Measurements from ENCODE around the gene CCNJL.
A peak's percentile ranks its signal among the peaks of the same experiment; 100 is the strongest.

CCNJL gene

DNA sequence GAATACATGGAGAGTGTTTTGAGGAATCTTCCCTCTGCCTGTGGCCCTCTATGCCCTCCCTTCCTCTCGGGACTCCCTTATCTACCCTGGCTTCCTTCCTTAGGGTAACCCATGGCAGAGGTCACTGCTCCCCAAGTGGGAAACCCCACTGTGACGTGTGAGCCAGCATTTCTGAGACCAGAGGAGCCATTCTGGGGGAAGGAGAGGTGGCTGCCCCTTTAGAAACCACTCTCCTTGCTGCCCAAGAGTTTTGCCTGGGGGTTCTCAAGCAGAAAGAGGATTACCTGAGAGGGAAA is 23.1 kb downstream of the CCNJL start:
- DNase-seq = no peak

DNA sequence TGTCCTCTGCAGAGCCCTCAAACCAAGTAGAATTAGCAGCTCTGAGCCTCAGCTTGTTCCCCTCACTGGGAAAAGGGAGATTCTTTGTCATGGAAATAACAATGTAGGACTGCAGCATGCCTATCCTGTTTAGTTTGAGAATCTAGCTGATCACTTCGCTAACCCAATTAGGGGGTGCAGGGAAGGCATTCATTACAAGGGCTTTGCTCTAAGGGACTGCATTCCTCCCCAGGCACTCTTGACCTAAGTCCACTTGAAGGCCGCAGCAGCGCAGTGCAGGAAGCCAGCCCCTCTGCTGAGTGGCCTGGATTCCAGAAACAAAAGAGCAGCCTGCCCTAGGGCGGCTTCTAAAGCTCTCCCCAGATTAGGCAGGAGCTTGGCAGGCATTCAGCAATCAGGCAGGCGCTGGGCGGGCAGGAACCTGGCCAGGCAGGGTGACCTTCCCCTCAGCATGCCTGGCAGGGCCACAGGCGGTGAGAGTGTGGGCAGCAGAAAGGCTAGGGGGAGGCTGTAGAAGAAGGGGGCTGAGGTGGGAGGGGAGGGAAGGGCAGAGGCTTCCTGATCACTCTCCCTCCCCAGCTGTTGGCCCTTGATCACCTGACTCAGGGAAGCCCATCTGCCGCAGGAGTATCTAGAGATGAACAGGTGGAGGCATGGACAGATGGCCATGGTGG is 24.8 kb downstream of the CCNJL start:
- DNase-seq = no peak

DNA sequence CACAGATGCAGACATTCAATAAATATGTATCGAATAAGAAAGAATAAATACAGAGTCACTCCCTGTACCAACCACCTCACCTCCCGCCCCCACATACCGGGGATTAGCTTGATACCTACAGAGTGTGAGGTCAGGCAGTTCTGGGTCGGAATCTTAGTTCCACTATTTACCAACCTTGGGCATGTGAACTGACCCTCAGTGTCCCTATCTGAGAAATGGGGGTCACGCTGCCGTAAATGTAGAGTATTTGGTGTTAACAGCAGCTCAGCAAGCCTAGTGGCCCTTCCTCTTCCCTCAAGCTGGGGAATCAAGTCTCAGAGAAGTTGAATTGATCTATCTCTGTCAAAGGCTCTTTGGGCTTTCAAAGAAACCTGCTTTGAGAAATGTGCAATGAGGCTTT is 25.4 kb downstream of the CCNJL start:
- no peak for DNase-seq

DNA sequence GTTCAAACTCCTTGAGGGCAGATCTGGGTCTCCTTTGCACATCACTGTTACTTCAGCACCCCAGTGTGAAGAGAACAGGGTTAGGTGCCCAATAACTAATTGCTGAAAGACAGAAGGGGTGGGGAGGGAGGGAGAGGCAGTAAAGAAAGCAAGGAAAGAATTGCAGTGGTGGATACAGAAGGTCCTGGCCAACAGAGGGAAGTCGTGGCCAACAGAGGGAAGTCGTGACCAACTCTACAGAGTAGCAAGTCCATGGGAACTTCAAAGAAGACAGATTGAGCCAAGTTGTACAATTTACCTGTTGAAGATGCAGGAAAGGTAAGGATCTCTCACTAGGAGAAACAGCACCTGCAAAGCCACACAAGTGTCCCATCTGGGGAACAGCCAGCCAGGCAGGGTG is 27.0 kb downstream of the CCNJL start:
- no peak for DNase-seq

DNA sequence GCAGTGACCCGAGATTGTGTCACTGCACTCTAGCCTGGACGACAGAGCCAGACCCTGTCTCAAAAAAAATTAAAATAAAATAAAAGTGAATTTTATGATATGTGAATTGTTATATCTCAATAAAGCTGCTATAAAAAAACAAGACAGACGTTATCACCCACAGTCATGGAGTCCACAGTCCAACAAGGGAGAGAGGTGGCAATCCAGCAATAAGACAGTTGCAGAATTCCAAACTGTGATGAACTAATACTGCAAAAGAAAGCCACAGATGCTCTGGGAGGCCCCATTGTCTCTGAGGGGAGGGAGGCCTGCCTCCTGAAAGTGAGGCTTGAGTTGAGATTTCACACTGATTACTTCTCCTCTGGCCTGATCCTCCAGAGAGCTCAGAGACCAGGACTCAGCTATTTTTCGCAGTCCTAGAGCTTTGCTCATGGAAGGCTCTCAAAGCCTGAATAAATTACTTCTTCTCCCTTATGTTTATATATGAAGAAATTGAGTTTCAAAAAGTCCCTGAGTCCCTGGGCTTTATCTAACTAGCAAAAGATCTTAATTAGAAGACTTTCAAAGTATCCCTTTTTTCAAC is 28.0 kb downstream of the CCNJL start:
- no peak for DNase-seq

DNA sequence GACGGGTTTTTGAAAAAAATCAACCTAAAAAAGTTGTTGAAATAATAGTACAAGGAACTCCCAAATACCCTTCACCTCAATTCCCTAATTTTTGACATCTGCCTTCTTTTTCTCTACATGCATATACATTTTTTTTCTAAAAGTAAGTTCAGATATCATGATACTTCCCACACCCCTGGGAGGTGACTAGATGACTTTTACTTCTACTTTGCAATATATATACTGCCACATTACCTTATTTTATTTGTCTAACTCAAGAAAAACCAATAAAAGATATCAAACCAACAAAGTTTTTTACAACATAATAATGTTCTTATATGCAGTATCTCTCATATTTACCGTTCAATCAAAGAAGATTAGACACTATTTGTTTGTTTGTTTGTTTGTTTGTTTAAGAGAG is 31.1 kb downstream of the CCNJL start:
- DNase-seq = no peak

DNA sequence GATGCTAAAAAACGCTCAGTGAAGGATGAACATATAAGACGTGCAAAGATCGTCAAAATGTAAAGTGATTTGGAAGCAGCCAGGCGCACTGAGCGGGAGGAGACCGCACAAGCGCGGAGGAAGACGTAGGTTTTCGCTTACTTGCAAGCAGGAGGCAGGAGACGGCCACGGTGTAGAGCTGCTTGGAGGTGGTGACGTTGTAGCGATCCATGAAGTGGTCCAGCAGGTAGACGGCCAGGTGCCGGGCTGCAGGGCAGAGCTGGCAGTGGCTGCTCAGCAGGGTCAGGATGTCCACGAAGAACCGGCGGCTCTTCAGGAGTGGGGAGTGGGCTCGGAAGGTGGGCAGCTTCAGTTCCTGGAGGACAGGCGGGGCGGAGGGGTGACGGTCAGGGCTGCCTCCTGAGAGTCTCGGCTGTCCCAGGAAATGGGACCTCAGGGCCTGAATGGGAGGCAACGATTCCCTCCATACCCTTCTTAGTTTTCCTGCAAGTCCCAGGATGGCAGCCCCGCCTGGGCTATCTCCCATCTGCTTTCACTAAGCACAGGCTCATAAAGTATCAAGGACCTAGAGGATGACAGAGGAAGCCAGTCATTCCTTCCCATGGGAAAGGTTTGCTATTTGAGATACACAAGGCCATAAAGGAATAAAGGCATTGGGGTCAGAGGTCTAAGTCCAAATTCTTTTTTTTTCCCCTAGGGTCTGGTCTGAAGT is 31.8 kb downstream of the CCNJL start:
- no peak for DNase-seq

DNA sequence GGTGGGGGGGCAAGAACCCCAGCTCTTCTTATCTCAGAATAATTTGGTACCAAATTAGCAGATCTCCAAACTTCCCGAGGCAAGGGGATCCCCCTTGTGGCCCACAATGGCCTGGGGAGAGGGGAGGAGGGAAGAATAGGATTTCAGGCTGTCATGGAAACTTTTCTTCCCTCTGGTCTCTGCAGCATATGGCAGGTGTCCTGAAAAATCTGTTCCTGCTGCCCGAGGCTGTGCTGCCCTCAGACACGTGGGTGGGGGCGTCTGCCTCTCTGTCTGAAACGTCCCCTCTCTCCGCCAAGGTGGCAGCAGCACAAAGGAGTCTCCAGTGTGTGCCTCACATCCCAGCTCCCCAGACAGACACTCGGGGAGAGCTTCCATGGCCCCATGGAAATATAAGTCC is 34.0 kb downstream of the CCNJL start:
- no peak for DNase-seq

DNA sequence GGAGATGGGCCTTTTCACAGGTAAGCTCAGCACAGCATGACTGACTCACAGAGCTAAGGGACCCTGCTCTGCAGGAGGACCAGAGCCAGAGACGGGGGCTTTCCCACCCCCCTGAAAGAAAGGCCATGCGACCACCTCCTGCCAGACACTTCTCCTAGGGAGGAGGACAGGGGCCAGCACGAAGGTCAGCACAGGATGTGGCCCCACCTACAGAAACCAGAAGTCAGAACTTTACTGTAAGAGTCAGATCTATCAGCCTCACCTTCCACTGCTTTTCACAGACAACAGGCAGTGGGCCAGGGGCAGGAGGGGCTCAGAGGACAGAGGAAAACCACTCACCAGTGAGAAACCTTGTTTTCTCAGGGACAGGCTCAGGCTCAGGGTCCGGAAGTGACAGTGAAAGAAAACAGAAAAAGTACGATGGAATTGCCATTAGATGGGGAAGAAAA is 37.9 kb downstream of the CCNJL start:
- no peak for DNase-seq

DNA sequence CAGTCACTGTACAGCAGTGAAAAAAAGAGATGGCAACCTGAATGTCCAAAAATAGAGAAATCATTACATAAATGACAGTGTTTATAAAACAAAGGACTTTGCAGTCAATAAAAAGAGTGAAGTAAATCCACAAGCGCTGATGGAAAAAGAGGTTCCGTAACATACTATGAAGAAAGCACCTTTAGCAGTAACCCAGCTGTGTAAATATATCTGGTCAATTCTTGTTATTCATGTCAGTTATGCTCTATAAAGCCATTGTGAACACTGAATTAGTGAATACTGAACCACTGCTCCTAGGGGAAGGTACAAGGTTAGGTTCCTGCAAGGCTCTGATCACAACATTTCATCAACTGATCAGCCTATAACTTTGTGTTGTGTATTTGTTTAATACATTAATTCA is 39.5 kb downstream of the CCNJL start:
- no peak for DNase-seq

DNA sequence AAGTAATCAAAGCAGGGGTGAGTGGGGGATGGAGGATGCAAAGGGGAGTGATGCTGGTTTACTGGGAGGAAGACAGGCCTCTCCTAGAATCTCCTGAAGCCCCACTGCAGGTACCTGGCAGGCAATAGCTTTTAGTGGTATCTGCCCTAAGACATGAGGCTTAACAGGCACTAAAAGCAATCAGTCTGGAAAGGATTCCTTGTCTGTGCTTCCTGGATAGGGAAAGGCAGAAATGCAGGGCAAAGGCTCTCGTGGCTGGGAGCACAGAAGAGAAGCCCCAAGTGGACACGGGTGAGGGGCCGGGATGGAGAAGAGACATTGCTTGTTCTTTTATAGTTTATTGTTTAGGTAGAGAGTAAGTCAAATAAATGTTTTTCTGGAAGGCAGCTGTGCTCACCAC is 40.1 kb downstream of the CCNJL start:
- DNase-seq = no peak

DNA sequence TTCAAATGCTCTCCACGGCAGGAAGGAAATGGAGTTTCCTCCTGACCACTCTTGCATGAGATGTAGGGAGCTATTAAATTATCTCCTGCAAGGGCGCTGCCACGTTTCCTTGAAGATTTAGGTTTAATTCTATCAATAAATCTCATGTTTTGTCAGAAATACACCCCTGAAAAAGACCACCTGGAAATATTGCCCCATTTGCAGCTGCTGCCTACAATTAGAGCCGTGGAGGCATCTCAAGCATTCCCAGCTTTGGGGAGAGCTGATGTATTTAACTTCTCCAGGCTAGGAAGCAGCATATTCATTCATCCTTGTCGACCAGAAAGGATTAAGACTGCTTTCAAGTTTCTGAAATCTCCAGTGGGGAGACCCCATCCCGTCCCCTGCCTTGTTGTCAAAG is 40.5 kb downstream of the CCNJL start:
- DNase-seq = no peak

DNA sequence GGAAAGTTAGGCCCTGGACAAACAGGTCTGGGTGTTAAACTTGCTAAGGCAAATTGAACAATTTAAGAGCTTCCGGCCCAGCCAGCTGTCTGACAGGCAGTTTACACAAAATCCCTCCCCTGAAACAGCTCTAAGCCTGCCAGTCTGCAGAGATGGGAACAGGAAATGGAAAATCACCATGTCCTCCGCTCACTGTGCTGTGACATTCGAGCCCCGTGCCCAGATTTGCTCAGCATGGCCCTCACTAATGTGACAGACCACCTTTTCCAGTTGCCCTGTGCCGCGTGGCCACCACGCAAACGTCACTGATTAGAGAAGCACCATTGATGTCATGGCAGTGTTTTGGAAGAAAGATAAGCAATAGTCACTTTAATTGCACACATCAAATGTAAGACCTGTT is 41.0 kb downstream of the CCNJL start:
- DNase-seq = no peak

DNA sequence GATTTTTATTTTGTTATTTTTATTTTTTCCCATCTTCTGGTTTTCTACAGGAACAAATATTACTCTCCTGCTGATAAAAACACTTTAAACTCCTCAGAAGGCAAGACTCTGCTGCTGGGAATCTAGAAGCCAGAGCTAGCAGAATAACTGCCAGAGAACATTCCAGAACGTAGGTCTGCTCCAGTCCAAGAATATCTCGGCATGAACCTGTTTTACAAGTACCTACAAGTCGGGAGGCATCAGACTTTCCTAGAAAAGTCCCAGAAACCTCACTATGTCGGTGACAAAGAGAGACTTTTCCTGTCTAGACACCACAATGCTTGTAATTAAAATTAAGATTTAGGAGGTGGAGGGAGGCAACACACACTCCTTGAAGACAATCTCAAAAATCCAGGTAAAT is 41.7 kb downstream of the CCNJL start:
- DNase-seq = no peak

DNA sequence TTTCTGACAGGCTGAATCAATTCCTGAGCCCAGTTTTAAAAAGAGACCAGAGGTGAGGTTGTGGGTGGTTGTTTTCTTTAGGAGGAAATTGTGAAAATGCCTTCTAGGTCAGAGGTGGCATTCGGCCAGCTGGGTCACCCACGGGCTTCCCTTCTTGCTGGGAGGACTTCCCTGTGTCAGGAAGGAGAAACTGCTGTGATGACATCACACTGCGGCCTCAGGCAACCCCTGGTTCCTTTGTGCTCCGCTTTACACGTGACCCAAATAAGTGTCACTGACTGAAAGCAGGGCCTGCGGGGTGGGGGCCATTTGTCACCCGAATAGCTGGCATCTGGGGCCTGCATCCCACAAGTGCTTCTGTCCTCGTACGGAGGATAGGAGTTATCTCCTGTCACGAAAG is 43.3 kb downstream of the CCNJL start:
- DNase-seq = peak; percentile 84 to 89

DNA sequence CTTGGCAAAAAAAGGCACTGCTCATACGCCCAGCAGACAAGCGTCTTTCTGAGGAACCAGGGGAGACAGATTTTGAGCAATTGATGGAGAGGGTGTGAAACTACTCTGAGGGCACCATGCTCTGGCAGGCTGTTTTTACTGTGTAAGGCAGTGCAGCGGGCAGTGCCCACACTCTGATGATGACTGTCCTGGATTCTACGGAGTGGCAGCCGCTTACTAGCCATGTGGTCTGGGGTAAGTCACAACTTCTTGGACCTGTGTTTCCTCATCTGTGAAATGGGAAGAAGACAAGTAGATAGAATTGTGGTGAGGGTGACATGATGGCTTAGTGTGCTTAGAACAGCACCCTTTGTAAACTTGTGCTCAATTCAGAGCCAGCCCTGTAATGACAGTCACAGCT is 44.2 kb downstream of the CCNJL start:
- DNase-seq = no peak

DNA sequence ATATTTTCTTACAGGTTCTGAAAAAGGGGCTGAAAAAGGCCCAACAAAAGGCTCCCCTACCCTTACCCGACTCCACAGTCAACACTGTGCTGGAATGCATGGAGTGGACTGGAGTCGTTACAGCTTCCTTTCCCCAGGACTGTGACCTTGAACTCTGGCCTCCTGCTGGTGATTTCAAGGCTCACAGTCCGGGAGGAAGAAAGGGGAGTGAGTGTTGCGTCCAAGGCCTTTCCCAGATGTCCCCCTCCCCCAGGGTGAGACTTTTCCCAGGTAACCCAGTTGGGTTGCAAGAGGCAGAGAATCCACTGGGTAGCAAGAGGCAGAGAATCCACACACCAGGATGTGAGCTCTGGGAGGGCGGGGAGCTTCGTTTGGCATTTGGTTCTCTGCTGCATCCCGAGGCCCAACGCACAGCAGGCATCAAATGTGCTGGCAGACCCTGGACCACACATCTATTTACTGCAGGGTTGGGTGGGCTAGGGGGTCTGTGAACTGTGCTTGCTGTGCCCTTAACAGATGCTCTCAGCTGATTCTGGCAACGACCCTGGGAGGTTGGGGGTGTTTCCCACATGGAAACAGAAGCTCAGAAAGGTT is 45.5 kb downstream of the CCNJL start:
- no peak for DNase-seq

DNA sequence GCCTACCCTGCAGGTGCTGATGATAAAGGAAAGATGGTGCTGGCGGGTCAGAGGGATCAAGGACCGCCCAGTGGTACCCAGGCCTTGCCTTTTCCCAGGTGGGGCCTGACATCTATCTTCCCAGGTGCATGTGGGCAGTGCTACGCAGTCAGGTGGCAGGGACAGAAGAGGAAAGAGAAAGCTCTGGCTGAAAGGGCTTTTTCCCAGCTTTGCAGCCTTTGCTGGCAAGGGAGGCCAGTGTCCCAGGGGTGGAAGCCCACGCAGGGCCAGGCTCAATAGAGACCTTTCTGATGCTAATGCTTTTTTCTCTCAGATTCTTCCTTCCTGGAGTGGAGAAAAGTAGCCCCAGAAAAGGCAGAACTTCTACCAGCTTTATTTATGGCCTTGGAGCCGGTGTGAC is 46.3 kb downstream of the CCNJL start:
- DNase-seq = no peak

DNA sequence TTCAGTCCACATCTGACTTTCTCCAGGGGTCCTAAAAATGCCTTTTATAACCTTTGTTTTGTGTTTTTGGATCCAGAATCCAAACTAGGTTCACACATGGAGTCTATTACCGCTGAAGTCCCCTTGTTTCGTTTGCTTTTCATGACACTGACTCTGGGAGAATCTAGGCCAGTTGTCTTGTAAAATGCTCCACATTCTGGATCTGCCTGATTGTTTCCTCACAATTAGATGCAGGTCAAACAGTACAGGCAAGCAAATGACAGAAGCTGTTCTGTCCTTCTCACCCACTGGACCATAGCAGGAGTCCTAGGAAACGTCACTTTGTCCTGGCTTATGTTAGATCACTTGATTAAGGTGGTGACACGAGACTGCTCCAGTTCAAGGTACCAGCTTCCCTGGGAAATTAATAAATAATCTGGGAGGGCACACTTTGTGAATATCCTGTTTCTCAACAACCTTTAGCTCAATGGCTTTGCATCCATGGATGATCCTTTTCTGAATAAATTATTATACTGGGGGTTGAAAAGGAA is 49.0 kb downstream of the CCNJL start:
- DNase-seq = no peak

DNA sequence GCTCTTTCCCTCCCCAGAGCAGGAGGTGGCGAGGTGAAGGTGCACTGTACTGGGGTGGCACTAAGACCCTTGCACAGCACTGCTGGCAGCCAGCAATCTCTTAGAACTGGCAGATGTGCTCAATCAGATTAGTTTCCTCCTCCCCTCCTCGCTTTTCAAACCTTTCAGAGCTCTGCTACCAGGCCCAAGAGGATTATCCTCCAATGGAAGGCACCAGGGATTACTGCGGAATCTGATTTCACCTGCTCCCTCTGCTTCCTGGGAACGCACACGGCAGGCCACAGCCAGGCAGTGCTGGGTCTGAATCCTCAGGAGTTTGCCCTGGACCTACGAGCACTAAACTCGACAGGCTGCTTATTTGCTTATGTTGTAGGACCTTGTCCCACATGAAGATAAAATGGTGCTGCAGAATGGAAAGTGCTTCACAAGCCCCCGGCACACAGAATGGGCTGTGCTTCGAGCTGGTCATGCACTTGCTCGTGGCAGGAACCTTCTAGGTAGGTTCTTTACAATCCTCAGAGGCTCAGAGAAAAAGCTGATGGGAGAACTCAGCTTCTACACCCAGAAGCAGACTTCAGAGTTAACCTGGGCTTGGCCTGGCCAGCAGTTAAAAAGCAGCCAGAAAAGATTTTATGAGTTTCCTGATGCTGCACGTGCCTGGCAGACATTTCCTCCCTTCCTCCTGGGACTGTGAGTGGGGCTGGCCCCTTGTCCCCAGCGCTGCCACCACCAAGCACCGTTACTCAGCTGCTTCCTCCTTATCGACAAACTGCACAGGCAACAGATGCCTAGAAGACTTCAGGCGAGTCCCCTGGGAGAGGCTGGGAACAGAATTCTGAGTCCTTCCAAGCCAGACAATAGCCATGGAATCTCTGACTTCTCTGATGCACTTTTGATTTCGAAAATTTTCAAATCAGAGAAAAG is 50.0 kb downstream of the CCNJL start:
- DNase-seq = no peak

DNA sequence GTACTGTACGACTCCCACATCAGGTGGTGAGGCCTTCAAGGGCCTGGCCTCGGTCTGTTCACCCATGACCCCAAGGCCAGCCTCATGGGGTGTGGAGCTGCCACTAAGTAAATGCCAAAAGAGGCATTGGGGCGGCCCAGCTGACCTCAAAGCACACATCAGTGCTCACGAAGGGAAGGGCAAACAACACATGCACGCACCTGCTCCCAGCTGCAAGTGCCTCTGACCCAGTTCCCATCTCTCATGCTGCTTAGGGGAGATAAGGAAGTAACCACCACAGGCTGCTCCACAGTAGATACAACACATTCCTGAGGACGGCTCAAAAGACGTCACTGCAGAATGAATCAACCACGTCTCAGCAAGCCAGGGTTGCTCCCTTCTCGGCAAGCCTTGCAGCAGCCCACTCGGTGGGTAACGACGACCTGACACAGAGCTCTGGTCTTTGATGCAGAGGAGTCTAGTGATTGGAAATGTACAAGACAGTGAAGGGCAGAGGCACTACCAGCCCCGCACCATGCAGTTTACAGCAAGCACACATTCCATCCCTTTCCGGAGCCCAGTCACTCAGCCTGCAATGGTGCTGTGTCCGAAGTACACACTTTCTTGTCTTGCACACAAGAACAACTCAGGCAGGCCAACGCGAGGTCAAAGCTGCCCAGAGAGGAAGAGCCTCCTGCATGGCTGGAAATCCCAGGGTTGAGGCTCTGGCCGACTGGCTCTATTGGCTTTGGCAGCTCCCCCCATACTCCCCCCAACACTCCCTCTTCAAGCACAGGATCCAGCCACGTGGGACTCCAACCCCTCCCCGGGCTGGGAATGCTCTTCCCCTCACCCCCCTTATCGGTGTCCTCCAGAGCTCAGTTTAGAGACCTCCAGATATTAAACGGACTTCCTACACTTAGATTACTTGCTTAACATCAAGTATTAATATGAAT is 51.2 kb downstream of the CCNJL start:
- DNase-seq = no peak

Data from AML-193 (cell line).